ENCODE results near the gene TLR7. TPM values are rescaled to one million over a fixed set of nuclear protein-coding genes. Genes with fewer than 3 reads are reported as not detected.

TLR7 gene
- total RNA-seq, 1 experiment from 2014 or later = not detected

DNA sequence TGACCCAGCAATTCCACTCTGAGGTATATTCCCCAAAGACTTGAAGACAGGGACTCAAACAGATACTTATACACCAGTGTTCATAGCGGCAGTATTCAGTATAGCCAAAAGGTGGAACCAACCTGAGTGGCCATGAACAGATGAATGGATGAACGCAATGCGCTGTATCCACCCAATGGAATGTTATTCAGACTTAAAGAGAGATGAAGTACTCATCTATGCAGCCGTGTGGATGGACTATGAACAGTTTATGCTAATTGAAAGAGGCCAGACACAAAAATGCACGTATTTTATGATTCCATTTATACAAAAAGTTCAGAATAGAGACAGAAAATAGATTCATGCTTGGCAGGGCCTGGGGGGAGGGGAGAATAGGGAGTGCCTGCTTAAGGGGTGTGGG, 49.3 kb upstream of the TLR7 start:
- no peak overlapping the region for H3K23ac ChIP-seq (ENCODE audit: insufficient read length, low read depth, low read length)
- no peak overlapping the region for H3K18ac ChIP-seq (ENCODE audit: insufficient read length, low read depth, low read length)
- WGBS (ENCODE audit: extremely low coverage, insufficient read length, low lambda C conversion rate) = no CpG with 5 or more reads among the region's 5 CpGs

More for the DNA sequence above, 49.3 kb upstream of the TLR7 start:
- no peak overlapping the region for H3K4me3 Mint-ChIP-seq
- no peak overlapping the region for H3K4ac ChIP-seq (ENCODE audit: low read depth, low read length)
- H3K9ac ChIP-seq (ENCODE audit: extremely low read depth, insufficient read length, low read length) = no peak overlapping the region
- peaks cover 70 to 77% of the 10 kb centered on the region in 2 experiments for H3K9me3 Mint-ChIP-seq
- H3K9me3 ChIP-seq (ENCODE audit: control insufficient read depth, low read depth, low read length) = no peaks in the 10 kb centered on the region
- H3K27me3 Mint-ChIP-seq (ENCODE audit: low read depth) = no peaks in the 10 kb centered on the region
- TF ChIP-seq, protein P1, sequence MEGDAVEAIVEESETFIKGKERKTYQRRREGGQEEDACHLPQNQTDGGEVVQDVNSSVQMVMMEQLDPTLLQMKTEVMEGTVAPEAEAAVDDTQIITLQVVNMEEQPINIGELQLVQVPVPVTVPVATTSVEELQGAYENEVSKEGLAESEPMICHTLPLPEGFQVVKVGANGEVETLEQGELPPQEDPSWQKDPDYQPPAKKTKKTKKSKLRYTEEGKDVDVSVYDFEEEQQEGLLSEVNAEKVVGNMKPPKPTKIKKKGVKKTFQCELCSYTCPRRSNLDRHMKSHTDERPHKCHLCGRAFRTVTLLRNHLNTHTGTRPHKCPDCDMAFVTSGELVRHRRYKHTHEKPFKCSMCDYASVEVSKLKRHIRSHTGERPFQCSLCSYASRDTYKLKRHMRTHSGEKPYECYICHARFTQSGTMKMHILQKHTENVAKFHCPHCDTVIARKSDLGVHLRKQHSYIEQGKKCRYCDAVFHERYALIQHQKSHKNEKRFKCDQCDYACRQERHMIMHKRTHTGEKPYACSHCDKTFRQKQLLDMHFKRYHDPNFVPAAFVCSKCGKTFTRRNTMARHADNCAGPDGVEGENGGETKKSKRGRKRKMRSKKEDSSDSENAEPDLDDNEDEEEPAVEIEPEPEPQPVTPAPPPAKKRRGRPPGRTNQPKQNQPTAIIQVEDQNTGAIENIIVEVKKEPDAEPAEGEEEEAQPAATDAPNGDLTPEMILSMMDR (conservative IDR thresholded peaks at IDR 0.05) = no peak
- H4K8ac ChIP-seq (replicated peaks; ENCODE audit: insufficient read length, low read depth, low read length) = no peak overlapping the region
- H3K27me3 ChIP-seq (ENCODE audit: insufficient read depth, low read length) = no peaks in the 10 kb centered on the region
- H4K20me1 ChIP-seq (ENCODE audit: control insufficient read depth, insufficient read depth, insufficient read length) = no peaks in the 10 kb centered on the region
- no peak overlapping the region for H4K91ac ChIP-seq (ENCODE audit: insufficient read length, low read depth, low read length)
- no peaks in the 10 kb centered on the region for H3K79me1 ChIP-seq (ENCODE audit: insufficient read depth, low read depth, low read length, poor library complexity, severe bottlenecking)
- H2BK5ac ChIP-seq (ENCODE audit: insufficient read length, low read length) = no peak overlapping the region
- H3K36me3 Mint-ChIP-seq (ENCODE audit: insufficient read depth in 1 of 3, low read depth in 3 of 3) = peaks cover 21 to 80% (median 40%) of the 10 kb centered on the region in 3 experiments
- no peak for DNase-seq
- H3K14ac ChIP-seq (ENCODE audit: insufficient read depth, low read length) = no peak overlapping the region
- H3K23me2 ChIP-seq (ENCODE audit: insufficient read length, low read depth, low read length, poor library complexity, severe bottlenecking) = no peaks in the 10 kb centered on the region
- H2BK120ac ChIP-seq (ENCODE audit: low read depth, low read length, poor library complexity, severe bottlenecking) = no peak overlapping the region
- H2BK12ac ChIP-seq (ENCODE audit: insufficient read length, low read depth, low read length) = no peak overlapping the region
- no peak overlapping the region for H3K27ac Mint-ChIP-seq
- H2AFZ ChIP-seq (ENCODE audit: low read length) = no peak overlapping the region
- no peak overlapping the region for H3K56ac ChIP-seq (ENCODE audit: insufficient read length, low read depth, low read length)
- H3T11ph ChIP-seq (ENCODE audit: low read length) = no peak overlapping the region
- no peak overlapping the region for H2BK15ac ChIP-seq (ENCODE audit: low read depth, low read length)
- no peak overlapping the region for H2AK5ac ChIP-seq (ENCODE audit: insufficient read length, low read length)
- no peak overlapping the region for H3K4me2 ChIP-seq (ENCODE audit: insufficient read depth, insufficient read length, low read length)
- no peak overlapping the region for H3K27ac ChIP-seq (ENCODE audit: insufficient read length, low read depth, low read length)
- no peaks in the 10 kb centered on the region for H3K79me2 ChIP-seq (ENCODE audit: insufficient read depth, low read length)
- no peak overlapping the region for H4K5ac ChIP-seq (ENCODE audit: insufficient read length, low read depth, low read length)
- peaks cover 7% of the 10 kb centered on the region in 2 experiments; a peak in 3 of 4 replicates for H3K4me1 Mint-ChIP-seq
- no peaks in the 10 kb centered on the region; the same call in 1 of the 2 replicates for H3K4me1 ChIP-seq (ENCODE audit: insufficient read depth, low read length)
- no peak overlapping the region for H2BK20ac ChIP-seq (ENCODE audit: low read depth, low read length, poor library complexity, severe bottlenecking)
